Measurements from ENCODE around the gene STOML1. TPM values are rescaled to one million over a fixed set of nuclear protein-coding genes. Genes with fewer than 3 reads are reported as not detected.

STOML1 gene
- polyA plus RNA-seq, 1 donor from 2014 or later = 49.5 TPM

- TF ChIP-seq RAD21 (conservative IDR thresholded peaks at IDR 0.05) = no peak
- TF ChIP-seq MXI1 (conservative IDR thresholded peaks at IDR 0.05; ENCODE audit: poor library complexity, severe bottlenecking) = no peak
- no peak for TF ChIP-seq SMC3 (conservative IDR thresholded peaks at IDR 0.05; ENCODE audit: poor library complexity)
- no peak for TF ChIP-seq EZH2 (IDR thresholded peaks at IDR 0.05; ENCODE audit: borderline replicate concordance, insufficient read depth, low read length, poor library complexity, severe bottlenecking)
- no peak for TF ChIP-seq TAF1 (IDR thresholded peaks at IDR 0.05; ENCODE audit: low read depth)
- no peak for TF ChIP-seq CTCF (IDR thresholded peaks at IDR 0.05; ENCODE audit: poor library complexity, severe bottlenecking)
- TF ChIP-seq EP300 (conservative IDR thresholded peaks at IDR 0.05; ENCODE audit: poor library complexity, severe bottlenecking) = no peak
- no peak for TF ChIP-seq REST (IDR thresholded peaks at IDR 0.05; ENCODE audit: borderline replicate concordance)
- TF ChIP-seq POLR2AphosphoS5 (IDR thresholded peaks at IDR 0.05) = no peak
- Histone ChIP-seq H3K27ac (ENCODE audit: low read length) (no peak overlapping the region), H3K9ac (ENCODE audit: low read length) (no peak overlapping the region), H3K79me2 (replicated peaks; ENCODE audit: insufficient read depth, low read length) (no peaks in the 10 kb centered on the region), H3F3A (ENCODE audit: insufficient read depth, low read length, poor library complexity, severe bottlenecking) (no peaks in the 10 kb centered on the region), H3K27me3 (ENCODE audit: insufficient read depth, low read depth, low read length) (peaks cover 12% of the 10 kb centered on the region), H3K4me3 (ENCODE audit: low read length) (no peak overlapping the region), H3K36me3 (ENCODE audit: insufficient read depth, low read length) (no peaks in the 10 kb centered on the region), H3K9me2 (ENCODE audit: insufficient read depth, low read length) (no peaks in the 10 kb centered on the region), H4K20me1 (ENCODE audit: insufficient read depth) (no peaks in the 10 kb centered on the region), H2AFZ (ENCODE audit: low read depth, low read length) (no peak overlapping the region), H3K9me3 (ENCODE audit: low read length) (no peaks in the 10 kb centered on the region), H3K4me2 (ENCODE audit: low read length) (no peak overlapping the region)
Measured at GRCh38 chr15:73932381-73933191, 59.5 kb downstream of the STOML1 start.

GRCh38 chr15:73931441-73931840, 60.7 kb downstream of the STOML1 start:
- H3K27ac ChIP-seq (ENCODE audit: low read length) = no peak overlapping the region
- no peak overlapping the region for H3K4me2 ChIP-seq (ENCODE audit: low read length)
- no peaks in the 10 kb centered on the region for H3K9me3 ChIP-seq (ENCODE audit: low read length)
- no peak overlapping the region for H3K4me3 ChIP-seq (ENCODE audit: low read length)
- peaks cover 22% of the 10 kb centered on the region for H3K27me3 ChIP-seq (ENCODE audit: insufficient read depth, low read depth, low read length)
- TF ChIP-seq EZH2 (IDR thresholded peaks at IDR 0.05; ENCODE audit: borderline replicate concordance, insufficient read depth, low read length, poor library complexity, severe bottlenecking) (no peak), CTCF (IDR thresholded peaks at IDR 0.05; ENCODE audit: poor library complexity, severe bottlenecking) (no peak), MXI1 (conservative IDR thresholded peaks at IDR 0.05; ENCODE audit: poor library complexity, severe bottlenecking) (no peak), POLR2AphosphoS5 (IDR thresholded peaks at IDR 0.05) (no peak), REST (IDR thresholded peaks at IDR 0.05; ENCODE audit: borderline replicate concordance) (no peak), SMC3 (conservative IDR thresholded peaks at IDR 0.05; ENCODE audit: poor library complexity) (no peak), RAD21 (conservative IDR thresholded peaks at IDR 0.05) (no peak), EP300 (conservative IDR thresholded peaks at IDR 0.05; ENCODE audit: poor library complexity, severe bottlenecking) (no peak), TAF1 (IDR thresholded peaks at IDR 0.05; ENCODE audit: low read depth) (no peak)
- no peaks in the 10 kb centered on the region for H4K20me1 ChIP-seq (ENCODE audit: insufficient read depth)
- H3K36me3 ChIP-seq (ENCODE audit: insufficient read depth, low read length) = no peaks in the 10 kb centered on the region
- H3F3A ChIP-seq (ENCODE audit: insufficient read depth, low read length, poor library complexity, severe bottlenecking) = no peaks in the 10 kb centered on the region
- H3K9me2 ChIP-seq (ENCODE audit: insufficient read depth, low read length) = no peaks in the 10 kb centered on the region
- no peak overlapping the region for H3K9ac ChIP-seq (ENCODE audit: low read length)
- no peak overlapping the region for H2AFZ ChIP-seq (ENCODE audit: low read depth, low read length)
- H3K79me2 ChIP-seq (replicated peaks; ENCODE audit: insufficient read depth, low read length) = no peaks in the 10 kb centered on the region

All from neural cell (in vitro differentiated cells).